Activated CD4-positive, alpha-beta T cell treated with anti-CD3 and anti-CD28 coated beads, Interleukin-2, Interleukin-6, amounts not matched to agents 100 ng/mL and 50 ng/mL, durations not matched to agents 16 hours and 8 hours (primary cell): Measurements from ENCODE around the gene LMBR1L.
"Not testable (repeated sequence)": the region's sequence is repeated elsewhere in the genome, so short reads cannot be mapped to it uniquely, and the experiment has no call there.

Source experiments
- DNase-seq: peaks from one replicate; pipeline ENCODE4 v3.0.0-alpha.2; 2020

Gene LMBR1L, protein sequence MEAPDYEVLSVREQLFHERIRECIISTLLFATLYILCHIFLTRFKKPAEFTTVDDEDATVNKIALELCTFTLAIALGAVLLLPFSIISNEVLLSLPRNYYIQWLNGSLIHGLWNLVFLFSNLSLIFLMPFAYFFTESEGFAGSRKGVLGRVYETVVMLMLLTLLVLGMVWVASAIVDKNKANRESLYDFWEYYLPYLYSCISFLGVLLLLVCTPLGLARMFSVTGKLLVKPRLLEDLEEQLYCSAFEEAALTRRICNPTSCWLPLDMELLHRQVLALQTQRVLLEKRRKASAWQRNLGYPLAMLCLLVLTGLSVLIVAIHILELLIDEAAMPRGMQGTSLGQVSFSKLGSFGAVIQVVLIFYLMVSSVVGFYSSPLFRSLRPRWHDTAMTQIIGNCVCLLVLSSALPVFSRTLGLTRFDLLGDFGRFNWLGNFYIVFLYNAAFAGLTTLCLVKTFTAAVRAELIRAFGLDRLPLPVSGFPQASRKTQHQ

DNA sequence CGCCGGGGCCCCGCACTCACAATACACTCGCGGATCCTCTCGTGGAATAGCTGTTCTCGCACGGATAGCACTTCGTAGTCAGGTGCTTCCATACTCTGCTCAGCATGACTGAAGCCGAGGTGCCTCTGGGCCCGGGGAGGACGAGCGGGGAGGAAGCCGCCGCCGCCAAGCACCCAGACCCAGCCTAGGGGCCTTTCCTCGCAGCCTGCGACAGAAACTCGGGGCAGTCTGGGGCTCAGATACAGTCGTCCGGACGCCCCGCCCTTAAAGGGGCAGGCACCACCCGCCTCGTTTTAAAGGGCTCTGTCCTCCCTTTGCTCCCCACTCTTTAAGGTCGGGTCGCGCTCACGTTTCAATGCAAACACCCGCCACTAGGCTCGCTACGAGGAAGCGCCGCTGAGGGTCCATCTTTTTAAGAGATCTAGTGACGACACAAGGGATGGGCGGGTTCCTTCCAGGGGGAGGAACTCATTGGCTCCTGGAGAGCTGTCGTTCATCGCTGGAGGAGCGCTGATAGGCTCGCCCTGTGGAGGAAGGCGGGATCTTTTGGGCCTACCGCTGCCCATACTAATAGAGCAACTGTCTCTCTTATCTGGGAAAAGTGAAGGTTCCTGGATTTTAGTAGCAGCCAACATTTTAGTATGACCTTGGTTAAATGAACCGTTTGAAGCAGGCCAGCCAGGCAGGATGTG lies at the start of gene LMBR1L:
TSS of gene LMBR1L (minus strand) at position 384 of the 692 bp plus-strand sequence. CDS start at position 92, 292 bp downstream.
- peak; percentile 97 for DNase-seq

DNA sequence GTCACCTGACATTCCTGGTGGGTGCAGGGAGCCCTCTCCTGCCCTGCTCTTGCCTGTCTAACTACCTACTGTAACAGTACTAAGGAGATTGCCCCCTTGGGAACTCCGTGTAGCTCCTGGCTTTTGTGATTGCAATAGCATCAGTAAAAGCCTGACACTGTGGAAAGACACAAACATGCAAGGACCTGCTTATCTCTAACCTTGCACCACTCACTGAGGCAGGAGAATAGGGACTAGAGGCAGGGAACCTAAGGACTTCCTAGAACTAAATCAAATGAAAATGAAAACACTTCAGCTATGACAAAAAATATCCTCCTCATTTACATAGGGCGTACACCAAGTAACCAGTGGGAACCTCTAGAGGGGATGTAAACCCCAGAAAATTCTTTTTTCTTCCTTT lies 49.8 kb upstream of the LMBR1L start:
- DNase-seq = no peak

DNA sequence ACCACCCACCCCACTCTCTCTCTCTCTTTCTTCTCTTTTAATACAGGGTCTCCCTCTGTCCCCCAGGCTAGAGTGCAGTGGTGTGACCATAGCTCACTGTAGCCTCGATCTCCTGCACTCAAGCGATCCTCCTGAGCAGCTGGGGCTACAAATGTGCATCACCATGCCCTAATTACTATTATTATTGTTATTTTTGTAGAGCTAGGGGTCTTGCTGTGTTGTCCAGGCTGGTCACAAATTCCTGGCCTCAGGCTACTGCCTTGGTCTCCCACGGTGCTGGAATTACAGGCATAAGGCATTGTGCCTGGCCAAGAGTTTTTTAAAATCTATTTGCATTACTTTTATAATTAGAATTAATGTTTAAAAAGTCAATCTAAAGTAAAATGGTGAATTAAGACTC lies 43.6 kb upstream of the LMBR1L start:
- DNase-seq = no peak

DNA sequence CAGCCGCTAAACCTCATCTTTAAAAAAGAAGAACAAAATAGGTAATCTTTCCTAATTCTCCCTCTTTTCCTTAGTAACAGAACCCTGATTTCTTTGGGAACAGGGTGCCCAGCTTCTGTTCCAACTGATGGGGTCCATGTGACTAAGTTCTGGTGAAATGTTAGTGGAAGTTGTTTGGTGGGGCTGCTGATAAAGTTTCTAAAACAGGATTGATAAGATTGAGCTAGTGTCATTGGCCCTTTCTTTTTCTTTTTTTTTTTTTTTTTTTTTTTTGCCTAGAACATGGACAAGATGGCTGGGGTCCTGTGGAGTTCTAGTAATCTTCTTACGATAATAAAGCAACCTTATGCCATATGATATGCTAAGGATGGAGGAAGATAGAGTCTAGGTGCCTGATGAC lies 36.7 kb upstream of the LMBR1L start:
- DNase-seq = no peak

DNA sequence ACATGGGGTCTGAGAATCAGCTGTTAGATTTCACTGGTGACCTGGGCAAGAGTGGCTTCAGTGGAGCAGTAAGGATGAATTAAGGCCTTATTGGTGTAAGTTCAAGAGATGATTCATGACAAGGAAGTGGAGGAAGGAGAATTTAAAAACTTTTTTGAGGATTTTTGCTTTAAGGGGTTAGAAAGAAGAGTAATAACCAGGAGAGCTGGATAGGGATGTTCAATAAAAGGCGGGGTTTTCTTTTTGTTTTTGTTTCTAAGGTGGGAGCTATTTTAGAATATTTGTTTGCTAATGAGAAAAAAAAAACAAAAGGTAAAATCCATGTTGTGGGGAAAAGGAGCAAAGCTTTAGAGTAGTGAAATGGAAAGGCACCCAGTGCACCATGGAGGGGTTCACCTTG lies 35.8 kb upstream of the LMBR1L start:
- no peak for DNase-seq

DNA sequence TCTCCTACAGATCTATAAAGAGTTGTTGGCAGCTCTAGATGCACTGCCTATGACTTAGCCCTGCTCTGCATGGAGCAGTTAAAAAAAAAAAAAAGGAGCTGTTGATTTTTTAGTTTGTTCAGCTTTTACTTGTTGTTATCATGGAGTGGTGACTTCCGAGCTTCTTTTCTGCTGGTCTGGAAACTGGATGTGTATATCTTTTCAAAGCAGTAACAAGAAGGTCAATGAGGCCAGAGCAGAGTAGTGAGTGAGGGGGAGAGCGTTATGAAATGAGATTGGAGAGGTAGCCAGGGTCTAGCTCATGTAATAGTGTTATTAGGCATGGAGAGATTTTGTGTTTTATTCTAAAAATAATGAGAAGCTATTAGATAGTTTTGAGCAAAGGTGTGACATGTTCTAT lies 33.7 kb upstream of the LMBR1L start:
- no peak for DNase-seq

DNA sequence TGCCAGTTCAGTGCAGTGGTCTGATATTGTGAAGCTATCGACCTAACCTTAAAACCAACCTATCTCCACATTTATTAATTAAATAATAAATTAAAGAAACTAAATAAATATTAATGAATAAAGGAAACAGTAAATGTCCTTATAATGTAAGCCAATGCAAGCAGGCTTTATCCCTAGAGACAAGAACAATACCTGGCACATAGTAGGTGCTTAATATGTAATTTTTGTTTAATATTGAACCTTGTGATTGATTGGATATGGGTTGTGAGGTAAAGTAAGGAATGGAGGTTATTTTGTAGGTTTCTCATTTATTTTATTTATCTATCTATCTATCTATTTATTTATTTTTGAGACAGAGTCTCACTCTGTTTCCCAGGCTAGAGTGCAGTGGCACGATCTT lies 28.4 kb upstream of the LMBR1L start:
- DNase-seq = no peak

DNA sequence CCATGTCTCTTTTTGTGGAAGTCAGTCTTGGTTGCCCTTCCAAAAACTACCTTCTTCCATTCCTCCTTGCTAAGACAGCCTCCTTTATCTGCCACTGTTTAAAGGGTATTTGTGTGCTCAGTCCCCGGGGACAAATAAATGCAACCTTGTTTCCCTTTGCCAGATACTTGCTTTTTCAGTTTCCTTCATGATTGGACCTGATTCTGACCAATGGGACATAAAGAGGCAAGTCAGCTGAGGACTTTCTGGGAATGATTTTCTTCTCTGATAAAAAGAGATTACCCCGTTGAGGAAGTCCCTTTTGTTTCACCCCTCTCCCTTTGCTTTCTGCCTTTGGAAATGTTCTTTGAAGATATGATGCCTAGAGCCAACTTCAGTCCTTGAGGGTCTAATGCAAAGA lies 27.9 kb upstream of the LMBR1L start:
- no peak for DNase-seq

DNA sequence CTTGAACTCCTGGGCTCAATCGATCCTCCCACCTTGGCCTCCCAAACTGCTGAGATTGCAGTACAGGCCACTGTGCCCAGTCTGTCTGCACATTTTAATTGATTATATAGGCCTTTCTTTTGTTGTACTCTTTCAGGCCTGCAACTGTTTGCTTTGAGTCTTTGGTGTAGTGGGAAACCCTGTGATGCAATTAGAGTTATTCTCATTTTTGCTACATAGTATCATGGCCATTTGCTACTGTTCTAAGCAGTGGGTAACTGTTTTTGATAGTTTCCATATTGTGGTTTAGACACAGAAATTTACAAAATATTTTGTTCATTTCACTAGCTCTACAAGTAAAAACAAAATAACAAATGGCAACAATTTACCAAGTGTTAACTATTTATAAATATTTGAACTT lies 26.8 kb upstream of the LMBR1L start:
- no peak for DNase-seq

DNA sequence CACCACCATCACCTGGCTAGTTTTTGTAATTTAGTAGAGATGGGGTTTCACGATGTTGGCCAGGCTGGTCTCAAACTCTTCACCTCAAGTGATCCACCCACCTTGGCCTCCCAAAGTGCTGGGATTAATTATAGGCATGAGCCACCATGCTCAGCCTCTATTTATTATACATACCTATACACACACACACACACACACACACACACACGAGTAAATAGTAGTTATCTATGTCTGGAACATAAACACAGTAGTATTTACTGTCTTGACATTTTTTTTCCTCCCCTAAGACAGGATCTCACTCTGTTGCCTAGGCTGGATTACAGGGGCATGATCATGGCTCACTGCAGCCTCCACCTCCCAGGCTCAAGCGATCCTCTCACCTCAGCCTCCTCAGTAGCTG lies 26.4 kb upstream of the LMBR1L start:
- DNase-seq = not testable (repeated sequence)

DNA sequence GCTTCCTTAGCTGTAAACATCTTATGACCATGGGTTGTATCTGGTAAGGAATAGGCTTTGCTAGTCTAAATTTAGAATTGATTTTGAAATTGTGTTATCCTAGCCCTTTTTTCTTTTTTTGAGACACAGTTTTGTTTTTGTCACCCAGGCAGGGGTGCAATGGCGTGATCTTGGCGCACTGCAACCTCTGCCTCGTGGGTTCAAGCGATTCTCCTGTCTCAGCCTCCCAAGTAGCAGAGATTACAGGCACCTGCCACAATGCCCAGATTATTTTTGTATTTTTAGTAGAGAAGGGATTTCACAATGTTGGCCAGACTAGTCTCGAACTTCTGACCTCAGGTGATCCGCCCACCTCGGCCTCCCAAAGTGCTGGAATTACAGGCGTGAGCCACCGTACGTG lies 22.9 kb upstream of the LMBR1L start:
- no peak for DNase-seq

DNA sequence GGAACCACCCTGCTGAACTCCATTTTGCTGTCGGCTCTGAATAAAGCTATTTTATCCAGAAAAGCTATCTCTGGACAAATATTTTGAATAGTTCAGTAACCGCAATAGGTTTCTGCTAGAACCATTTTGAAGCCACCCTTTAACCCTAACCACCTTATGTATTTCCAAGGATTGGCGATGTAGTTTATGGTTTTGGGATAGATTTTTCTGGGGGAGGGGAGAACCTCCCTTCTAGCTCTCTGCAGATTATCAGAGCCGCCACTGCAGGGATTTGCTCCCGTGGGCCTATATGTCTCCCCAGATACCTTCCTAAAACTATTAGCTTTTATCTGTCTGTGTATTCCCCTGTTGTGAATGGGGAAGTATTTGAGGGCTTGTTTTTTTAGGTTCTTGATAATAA lies 22.4 kb upstream of the LMBR1L start:
- DNase-seq = no peak

DNA sequence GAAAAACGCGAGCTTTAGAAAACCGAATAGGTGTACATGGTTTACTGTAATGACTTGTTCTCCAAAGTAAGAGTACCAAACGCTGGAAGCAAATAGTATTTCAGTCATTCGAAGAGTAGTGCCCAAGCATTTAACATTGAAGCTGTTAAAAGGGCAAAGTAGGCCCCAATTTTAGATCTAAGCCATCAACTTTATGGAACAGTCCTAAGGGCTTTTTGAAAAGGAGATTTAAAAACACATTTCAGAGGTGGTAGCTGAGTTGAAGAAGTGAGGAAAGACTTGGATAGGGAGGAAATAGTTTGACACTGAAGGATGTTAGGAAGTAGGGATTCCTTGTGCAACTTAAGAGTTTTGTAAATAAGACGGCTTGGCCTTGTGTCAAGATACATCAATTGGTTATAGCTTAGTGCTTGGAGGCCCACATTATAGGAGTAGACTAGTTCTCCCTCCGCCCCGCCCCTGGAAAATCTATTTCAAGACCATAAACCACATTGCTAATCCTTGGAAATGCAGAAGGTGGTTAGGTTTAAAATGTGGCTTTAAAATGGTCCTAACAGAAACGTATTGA lies 21.3 kb upstream of the LMBR1L start:
- DNase-seq = no peak

DNA sequence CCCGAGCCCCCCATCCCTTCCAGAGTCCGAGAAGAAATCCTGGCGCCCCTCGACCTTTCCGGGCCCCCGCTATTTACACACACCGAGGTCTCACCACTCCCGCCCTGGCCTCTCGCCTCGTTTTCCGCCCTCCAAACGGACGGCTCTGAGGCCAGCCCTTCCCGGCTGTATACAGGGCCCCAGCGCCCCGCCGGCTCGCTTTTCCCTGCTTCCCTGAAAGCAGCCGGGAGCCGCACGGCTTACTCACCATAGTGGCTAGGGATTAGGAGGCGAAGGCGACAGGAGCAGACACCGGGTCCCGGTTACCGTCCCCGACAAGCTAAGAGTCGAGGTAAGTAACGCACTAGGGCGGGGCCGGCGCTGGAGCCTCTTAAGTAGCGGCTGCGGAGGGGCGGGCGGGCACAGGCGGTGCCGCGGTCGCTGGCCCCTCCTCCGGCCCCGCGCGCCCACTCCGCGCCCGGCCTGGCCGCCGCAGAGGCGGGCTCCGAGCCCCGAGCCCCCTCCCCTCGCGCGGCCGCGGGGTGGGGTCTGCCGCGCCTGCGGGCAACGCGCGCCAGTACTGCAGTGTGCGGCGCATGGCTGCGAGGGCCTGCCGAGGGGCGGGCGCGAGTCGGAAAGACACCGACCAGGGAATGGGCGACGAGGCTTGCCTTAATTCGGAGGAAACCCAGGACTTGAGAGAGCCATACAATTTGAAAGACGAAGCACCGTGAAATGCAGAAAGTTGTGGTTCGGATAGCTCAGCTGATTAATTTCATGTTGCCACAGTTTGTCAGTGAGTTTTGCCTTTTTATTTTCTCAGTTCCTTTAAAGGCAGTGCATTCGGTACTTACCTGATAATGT lies 20.6 kb upstream of the LMBR1L start, which contains the start of gene TUBA1B:
TSS of gene TUBA1B (minus strand) at position 345 of the 843 bp plus-strand sequence. CDS start at position 250, 95 bp downstream.
- DNase-seq = peak; percentile 96

DNA sequence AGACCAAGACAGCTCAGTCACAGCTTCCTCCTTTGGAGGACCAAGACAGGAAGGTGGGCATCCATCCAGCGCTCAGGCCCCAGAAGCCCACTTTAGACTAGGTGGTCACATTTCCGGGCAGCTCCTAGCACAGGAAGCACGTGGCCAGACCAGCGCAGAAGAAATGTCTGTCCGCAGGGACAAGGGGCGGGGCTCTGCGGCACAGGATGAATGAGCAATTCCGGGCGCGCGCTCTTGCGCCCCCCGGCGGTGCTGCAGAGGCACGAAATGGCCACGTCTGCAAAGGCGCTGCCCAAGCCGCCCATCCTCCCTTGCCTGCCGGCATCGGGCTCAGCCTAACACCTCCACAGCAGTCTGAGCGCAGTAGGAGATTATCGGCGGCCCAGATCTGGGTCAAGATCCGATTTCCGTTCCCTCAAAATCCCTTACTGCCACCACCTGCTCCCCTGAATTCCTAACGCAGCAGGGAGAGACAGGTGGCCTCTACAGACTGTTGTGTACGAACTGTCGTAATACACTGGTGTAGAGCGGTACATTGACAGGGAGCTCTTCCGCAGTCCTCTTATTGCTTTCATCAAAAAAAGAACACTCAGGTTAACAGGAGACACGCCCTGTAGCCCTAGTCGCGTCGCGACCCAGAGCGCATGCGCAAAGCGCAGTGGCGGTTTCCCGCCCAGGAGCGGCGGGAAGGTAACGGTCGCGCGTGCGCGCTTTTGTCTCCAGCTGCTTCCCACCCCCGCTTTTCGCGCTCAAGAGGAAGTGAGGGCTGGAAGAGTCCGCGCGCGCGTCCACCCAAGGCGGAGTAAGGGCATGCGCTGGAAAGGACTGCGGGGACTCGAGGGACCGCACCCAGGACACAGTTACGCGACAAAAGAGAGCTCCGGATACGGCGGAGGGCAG lies 19.8 kb upstream of the LMBR1L start:
- peak; percentile 96 for DNase-seq

DNA sequence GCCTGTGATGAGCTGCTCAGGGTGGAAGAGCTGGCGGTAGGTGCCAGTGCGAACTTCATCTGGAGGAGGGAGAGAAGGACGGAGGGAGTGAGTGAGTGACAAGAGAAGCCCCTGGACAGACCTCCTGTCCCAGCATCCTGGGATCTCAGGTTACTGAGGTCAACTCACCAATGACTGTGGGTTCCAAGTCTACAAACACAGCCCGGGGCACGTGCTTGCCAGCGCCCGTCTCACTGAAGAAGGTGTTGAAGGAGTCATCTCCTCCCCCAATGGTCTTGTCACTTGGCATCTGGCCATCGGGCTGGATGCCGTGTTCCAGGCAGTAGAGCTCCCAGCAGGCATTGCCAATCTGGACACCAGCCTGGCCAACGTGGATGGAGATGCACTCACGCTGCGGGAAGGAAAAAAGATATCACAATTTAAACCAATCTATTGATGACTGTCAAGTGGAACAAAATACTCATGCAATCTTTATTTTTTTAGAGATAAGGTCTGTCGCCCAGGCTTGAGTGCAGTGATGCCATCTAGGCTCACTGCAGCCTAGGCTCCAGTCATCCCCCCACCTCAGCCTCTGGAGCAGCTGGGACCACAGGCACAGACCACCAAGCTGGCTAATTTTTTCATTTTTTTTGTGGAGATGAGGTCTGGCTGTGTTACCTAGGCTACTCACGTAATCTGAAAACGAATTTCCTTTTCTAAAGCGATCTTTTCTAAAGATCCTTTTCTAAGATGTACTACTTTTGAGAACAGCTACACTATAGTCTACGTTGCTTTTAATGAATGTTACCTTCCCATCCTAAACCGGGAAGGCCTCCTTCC lies 18.9 kb upstream of the LMBR1L start:
- DNase-seq = no peak

DNA sequence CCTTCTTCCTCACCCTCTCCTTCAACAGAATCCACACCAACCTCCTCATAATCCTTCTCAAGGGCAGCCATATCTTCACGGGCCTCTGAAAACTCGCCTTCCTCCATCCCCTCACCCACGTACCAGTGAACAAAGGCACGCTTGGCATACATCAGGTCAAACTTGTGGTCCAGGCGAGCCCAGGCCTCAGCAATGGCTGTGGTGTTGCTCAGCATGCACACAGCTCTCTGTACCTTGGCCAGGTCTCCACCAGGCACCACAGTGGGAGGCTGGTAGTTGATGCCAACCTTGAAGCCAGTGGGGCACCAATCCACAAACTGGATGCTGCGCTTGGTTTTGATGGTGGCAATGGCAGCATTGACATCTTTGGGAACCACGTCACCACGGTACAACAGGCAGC lies 17.3 kb upstream of the LMBR1L start:
- DNase-seq = not testable (repeated sequence)

DNA sequence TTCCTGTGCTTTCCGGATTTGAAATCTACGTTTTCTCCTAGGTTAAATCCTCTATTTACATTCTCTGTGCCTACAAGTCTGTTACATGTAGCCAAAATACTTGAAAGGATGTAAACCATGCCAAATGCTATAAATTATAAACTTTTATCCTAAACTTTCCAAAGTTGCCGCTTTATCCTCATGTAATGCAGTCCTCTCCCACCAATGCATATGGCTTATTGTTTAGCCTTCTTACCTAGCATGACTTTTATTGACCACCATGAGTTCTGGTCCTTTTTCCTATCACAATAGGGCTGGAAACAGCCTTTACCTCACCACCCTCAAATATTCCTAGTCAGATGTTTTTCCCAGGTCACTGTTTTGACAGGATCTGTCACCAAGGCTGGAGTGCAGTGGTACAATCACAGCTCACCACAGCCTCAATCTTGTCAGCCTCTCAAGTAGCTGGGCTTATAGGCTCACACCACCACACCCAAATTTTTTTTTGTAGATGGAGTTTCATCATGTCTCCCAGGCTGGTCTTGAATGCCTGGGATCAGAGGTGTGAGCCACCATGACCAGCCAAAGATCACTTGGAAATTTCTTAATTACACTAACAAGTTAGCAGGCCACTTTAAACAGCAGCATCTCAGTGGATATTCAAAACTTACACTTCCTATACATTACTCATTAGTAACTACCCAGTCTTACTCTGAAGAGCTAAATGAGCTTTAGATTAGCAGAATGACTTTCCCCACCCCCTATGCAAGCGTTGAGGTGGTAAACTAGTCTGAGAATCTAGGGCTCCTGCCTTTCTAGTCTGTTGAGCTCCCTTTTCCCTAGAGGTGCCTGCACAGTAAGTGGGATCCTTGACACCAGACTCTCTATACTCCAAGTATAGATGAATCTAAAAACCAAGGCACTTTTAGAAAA lies 16.5 kb upstream of the LMBR1L start:
- peak; percentile 34 for DNase-seq

DNA sequence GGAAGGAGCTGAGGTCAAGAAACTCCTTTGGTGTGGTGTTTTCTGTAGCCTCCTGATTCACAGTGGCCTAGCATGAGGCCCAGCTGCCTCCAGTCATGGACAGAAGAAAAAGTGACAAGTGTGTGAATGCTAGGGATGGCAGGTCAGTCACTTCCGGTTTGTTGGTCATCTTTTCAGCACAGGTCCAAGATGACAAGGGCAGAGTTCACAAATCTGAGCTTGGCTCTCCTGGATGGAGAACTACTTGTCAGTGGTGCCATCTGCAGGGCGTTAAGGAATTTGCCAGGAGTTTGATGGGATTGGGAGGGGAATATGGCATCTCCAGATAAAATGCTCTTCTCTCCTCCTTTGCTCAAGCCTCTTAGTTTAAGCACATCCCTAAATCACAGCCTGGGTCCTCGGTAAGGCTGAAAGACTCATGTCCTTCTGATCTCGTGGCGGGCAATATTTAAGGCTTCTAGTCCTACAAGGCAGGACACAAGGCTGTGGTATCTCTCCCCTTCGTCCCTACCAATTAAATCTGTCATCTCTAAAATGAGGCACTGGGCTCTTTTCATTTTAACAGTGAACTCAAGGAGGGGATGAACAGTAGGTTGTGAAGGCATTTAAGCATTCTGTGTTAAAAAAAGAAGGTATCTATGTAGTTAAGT lies 10.5 kb upstream of the LMBR1L start:
- DNase-seq = no peak
